HG02852 (cell line): ENCODE data around the gene AOPEP.
A peak's percentile ranks its signal among the peaks of the same experiment; 100 is the strongest.

Source experiments
- ATAC-seq: cut with Tn5 transposase; IDR thresholded peaks from one replicate; pipeline ENCODE4 v1.9.1; 2021; ENCODE audit warnings: mild to moderate bottlenecking, moderate library complexity; ENCODE audit not compliant: unreplicated experiment

AOPEP gene

GRCh38 chr9:94983552-94983951 is 257.1 kb downstream of the AOPEP start:
- no peak for ATAC-seq

- ATAC-seq = no peak
Observed at GRCh38 chr9:94984891-94985476, 258.5 kb downstream of the AOPEP start.

- no peak for ATAC-seq
Observed at GRCh38 chr9:94985649-94986048, 259.1 kb downstream of the AOPEP start.

GRCh38 chr9:94987731-94988130 is 261.2 kb downstream of the AOPEP start:
- ATAC-seq = no peak

- no peak for ATAC-seq
Observed at GRCh38 chr9:94990897-94991561, 264.5 kb downstream of the AOPEP start.

GRCh38 chr9:94991961-94992907 is 265.7 kb downstream of the AOPEP start:
- no peak for ATAC-seq

- ATAC-seq = no peak
Observed at GRCh38 chr9:94993160-94993820, 266.8 kb downstream of the AOPEP start.

GRCh38 chr9:94993821-94994165 is 267.3 kb downstream of the AOPEP start:
- ATAC-seq = no peak

GRCh38 chr9:94995048-94995693 is 268.7 kb downstream of the AOPEP start:
- no peak for ATAC-seq

GRCh38 chr9:94996641-94997040 is 270.1 kb downstream of the AOPEP start:
- no peak for ATAC-seq

GRCh38 chr9:94997727-94998126 is 271.2 kb downstream of the AOPEP start:
- no peak for ATAC-seq

GRCh38 chr9:94999832-95000231 is 273.3 kb downstream of the AOPEP start:
- no peak for ATAC-seq

- ATAC-seq = no peak
Observed at GRCh38 chr9:95000821-95001220, 274.3 kb downstream of the AOPEP start.

- no peak for ATAC-seq
Observed at GRCh38 chr9:95001720-95002119, 275.2 kb downstream of the AOPEP start.

- peak; percentile 41 for ATAC-seq
Observed at GRCh38 chr9:95003689-95004410, 277.4 kb downstream of the AOPEP start.

GRCh38 chr9:95004411-95005277 is 278.1 kb downstream of the AOPEP start:
- ATAC-seq = peak; percentile 64

GRCh38 chr9:95005278-95006143 is 279.0 kb downstream of the AOPEP start:
- peak; percentile 37 for ATAC-seq

- ATAC-seq = no peak
Observed at GRCh38 chr9:95007226-95007869, 280.8 kb downstream of the AOPEP start.
